HG02970 (cell line): Measurements from ENCODE around the gene EXD3.
"Not testable (repeated sequence)": the region's sequence is repeated elsewhere in the genome, so short reads cannot be mapped to it uniquely, and the experiment has no call there.

Source experiments
- ATAC-seq: cut with Tn5 transposase; IDR thresholded peaks from one replicate; pipeline ENCODE4 v1.9.1; 2021; ENCODE audit warnings: mild to moderate bottlenecking, moderate library complexity, moderate number of reproducible peaks; ENCODE audit not compliant: unreplicated experiment, low FRiP score

The EXD3 gene

GRCh38 chr9:137459601-137460362 is 36.8 kb upstream of the EXD3 start:
- no peak for ATAC-seq

- ATAC-seq, result peak; percentile 75
These were observed 36.2 kb upstream of the EXD3 start, which contains the start of gene NSMF for GRCh38 chr9:137459152-137459600. TSS of gene NSMF (minus strand) at chr9:137459334. CDS start at chr9:137459102, 232 bp downstream.

GRCh38 chr9:137458194-137459151 is 35.5 kb upstream of the EXD3 start:
- ATAC-seq, result peak; percentile 6

GRCh38 chr9:137457406-137458193 is 34.6 kb upstream of the EXD3 start:
- no peak for ATAC-seq

- ATAC-seq, result no peak
These were observed 34.0 kb upstream of the EXD3 start for GRCh38 chr9:137456864-137457405.

- no peak for ATAC-seq
These were observed 33.3 kb upstream of the EXD3 start for GRCh38 chr9:137456061-137456863.

- no peak for ATAC-seq
These were observed 32.5 kb upstream of the EXD3 start for GRCh38 chr9:137455359-137455991.

- ATAC-seq, result no peak
These were observed 31.8 kb upstream of the EXD3 start for GRCh38 chr9:137454597-137455358.

- ATAC-seq, result no peak
These were observed 31.2 kb upstream of the EXD3 start for GRCh38 chr9:137454145-137454596.

GRCh38 chr9:137453643-137454081 is 30.7 kb upstream of the EXD3 start:
- no peak for ATAC-seq

GRCh38 chr9:137452761-137453642 is 30.0 kb upstream of the EXD3 start:
- no peak for ATAC-seq

- no peak for ATAC-seq
These were observed 29.2 kb upstream of the EXD3 start for GRCh38 chr9:137452006-137452760.

GRCh38 chr9:137451264-137452005 is 28.5 kb upstream of the EXD3 start:
- ATAC-seq, result not testable (repeated sequence)

GRCh38 chr9:137450539-137451222 is 27.7 kb upstream of the EXD3 start:
- not testable (repeated sequence) for ATAC-seq

- no peak for ATAC-seq
These were observed 27.1 kb upstream of the EXD3 start for GRCh38 chr9:137449931-137450538.
